ENCODE results near the gene AUNIP.

Gene AUNIP

GRCh38 chr1:25797939-25798338 is 61.3 kb downstream of the AUNIP start:
- Histone ChIP-seq H3K9ac (ENCODE audit: low read depth in 1 of 2, low read length in 2 of 2) (no peak overlapping the region), H3K27ac (ENCODE audit: low read depth in 2 of 2, low read length in 2 of 2) (no peak overlapping the region)

GRCh38 chr1:25796811-25797458 is 62.3 kb downstream of the AUNIP start:
- H3K27ac ChIP-seq (ENCODE audit: low read depth in 2 of 2, low read length in 2 of 2): no peak overlapping the region

More at GRCh38 chr1:25797939-25798338, 61.3 kb downstream of the AUNIP start:
- H3K27me3 ChIP-seq (ENCODE audit: control insufficient read depth in 2 of 2, insufficient read depth in 2 of 2, low read length in 2 of 2): peaks cover 0 to 1% of the 10 kb centered on the region in 2 donors
- peaks cover 11 to 16% of the 10 kb centered on the region in 2 donors for H3K4me1 ChIP-seq (ENCODE audit: control insufficient read depth in 2 of 2, insufficient read depth in 2 of 2, low read length in 2 of 2)
- no peaks in the 10 kb centered on the region for H3K9me3 ChIP-seq (ENCODE audit: control insufficient read depth in 2 of 2, low read length in 2 of 2)
- no peaks in the 10 kb centered on the region for H3K36me3 ChIP-seq (ENCODE audit: control insufficient read depth in 2 of 2, insufficient read depth in 2 of 2, low read length in 2 of 2)
- no peak overlapping the region for H3K4me3 ChIP-seq (ENCODE audit: low read length in 2 of 2)

GRCh38 chr1:25795946-25796810 is 63.1 kb downstream of the AUNIP start:
- Histone ChIP-seq H3K27ac (ENCODE audit: low read depth in 2 of 2, low read length in 2 of 2) (no peak overlapping the region), H3K36me3 (ENCODE audit: control insufficient read depth in 2 of 2, insufficient read depth in 2 of 2, low read length in 2 of 2) (no peaks in the 10 kb centered on the region), H3K27me3 (ENCODE audit: control insufficient read depth in 2 of 2, insufficient read depth in 2 of 2, low read length in 2 of 2) (no peaks in the 10 kb centered on the region), H3K9me3 (ENCODE audit: control insufficient read depth in 2 of 2, low read length in 2 of 2) (no peaks in the 10 kb centered on the region), H3K4me1 (ENCODE audit: control insufficient read depth in 2 of 2, insufficient read depth in 2 of 2, low read length in 2 of 2) (peaks cover 11 to 13% of the 10 kb centered on the region in 2 donors), H3K4me3 (ENCODE audit: low read length in 2 of 2) (no peak overlapping the region), H3K9ac (ENCODE audit: low read depth in 1 of 2, low read length in 2 of 2) (no peak overlapping the region)

More at GRCh38 chr1:25796811-25797458, 62.3 kb downstream of the AUNIP start:
- Histone ChIP-seq H3K36me3 (ENCODE audit: control insufficient read depth in 2 of 2, insufficient read depth in 2 of 2, low read length in 2 of 2) (no peaks in the 10 kb centered on the region), H3K9ac (ENCODE audit: low read depth in 1 of 2, low read length in 2 of 2) (no peak overlapping the region), H3K4me3 (ENCODE audit: low read length in 2 of 2) (no peak overlapping the region), H3K4me1 (ENCODE audit: control insufficient read depth in 2 of 2, insufficient read depth in 2 of 2, low read length in 2 of 2) (peaks cover 11 to 13% of the 10 kb centered on the region in 2 donors), H3K27me3 (ENCODE audit: control insufficient read depth in 2 of 2, insufficient read depth in 2 of 2, low read length in 2 of 2) (no peaks in the 10 kb centered on the region), H3K9me3 (ENCODE audit: control insufficient read depth in 2 of 2, low read length in 2 of 2) (no peaks in the 10 kb centered on the region)

GRCh38 chr1:25795211-25795610 is 64.0 kb downstream of the AUNIP start:
- Histone ChIP-seq H3K27me3 (ENCODE audit: control insufficient read depth in 2 of 2, insufficient read depth in 2 of 2, low read length in 2 of 2) (no peaks in the 10 kb centered on the region), H3K27ac (ENCODE audit: low read depth in 2 of 2, low read length in 2 of 2) (no peak overlapping the region)

GRCh38 chr1:25794325-25794724 is 64.9 kb downstream of the AUNIP start:
- Histone ChIP-seq H3K4me3 (ENCODE audit: low read length in 2 of 2) (no peak overlapping the region), H3K4me1 (ENCODE audit: control insufficient read depth in 2 of 2, insufficient read depth in 2 of 2, low read length in 2 of 2) (peaks cover 0 to under 1% of the 10 kb centered on the region in 2 donors), H3K27ac (ENCODE audit: low read depth in 2 of 2, low read length in 2 of 2) (no peak overlapping the region), H3K27me3 (ENCODE audit: control insufficient read depth in 2 of 2, insufficient read depth in 2 of 2, low read length in 2 of 2) (no peaks in the 10 kb centered on the region), H3K9me3 (ENCODE audit: control insufficient read depth in 2 of 2, low read length in 2 of 2) (no peaks in the 10 kb centered on the region), H3K9ac (ENCODE audit: low read depth in 1 of 2, low read length in 2 of 2) (no peak overlapping the region), H3K36me3 (ENCODE audit: control insufficient read depth in 2 of 2, insufficient read depth in 2 of 2, low read length in 2 of 2) (no peaks in the 10 kb centered on the region)

More at GRCh38 chr1:25795211-25795610, 64.0 kb downstream of the AUNIP start:
- H3K4me3 ChIP-seq (ENCODE audit: low read length in 2 of 2): no peak overlapping the region
- no peaks in the 10 kb centered on the region for H3K9me3 ChIP-seq (ENCODE audit: control insufficient read depth in 2 of 2, low read length in 2 of 2)
- H3K4me1 ChIP-seq (ENCODE audit: control insufficient read depth in 2 of 2, insufficient read depth in 2 of 2, low read length in 2 of 2): peaks cover 4 to 6% of the 10 kb centered on the region in 2 donors
- no peak overlapping the region for H3K9ac ChIP-seq (ENCODE audit: low read depth in 1 of 2, low read length in 2 of 2)
- H3K36me3 ChIP-seq (ENCODE audit: control insufficient read depth in 2 of 2, insufficient read depth in 2 of 2, low read length in 2 of 2): no peaks in the 10 kb centered on the region

- Histone ChIP-seq H3K27ac (ENCODE audit: low read depth in 2 of 2, low read length in 2 of 2) (no peak overlapping the region), H3K9ac (ENCODE audit: low read depth in 1 of 2, low read length in 2 of 2) (no peak overlapping the region), H3K27me3 (ENCODE audit: control insufficient read depth in 2 of 2, insufficient read depth in 2 of 2, low read length in 2 of 2) (no peaks in the 10 kb centered on the region), H3K4me3 (ENCODE audit: low read length in 2 of 2) (no peak overlapping the region), H3K9me3 (ENCODE audit: control insufficient read depth in 2 of 2, low read length in 2 of 2) (no peaks in the 10 kb centered on the region), H3K4me1 (ENCODE audit: control insufficient read depth in 2 of 2, insufficient read depth in 2 of 2, low read length in 2 of 2) (no peaks in the 10 kb centered on the region), H3K36me3 (ENCODE audit: control insufficient read depth in 2 of 2, insufficient read depth in 2 of 2, low read length in 2 of 2) (no peaks in the 10 kb centered on the region)
Observed at GRCh38 chr1:25793585-25794170, 65.6 kb downstream of the AUNIP start.

- H3K4me3 ChIP-seq (ENCODE audit: low read length in 2 of 2): no peak overlapping the region
- H3K9ac ChIP-seq (ENCODE audit: low read depth in 1 of 2, low read length in 2 of 2): no peak overlapping the region
- H3K27ac ChIP-seq (ENCODE audit: low read depth in 2 of 2, low read length in 2 of 2): no peak overlapping the region
- H3K9me3 ChIP-seq (ENCODE audit: control insufficient read depth in 2 of 2, low read length in 2 of 2): no peaks in the 10 kb centered on the region
- H3K36me3 ChIP-seq (ENCODE audit: control insufficient read depth in 2 of 2, insufficient read depth in 2 of 2, low read length in 2 of 2): no peaks in the 10 kb centered on the region
- H3K27me3 ChIP-seq (ENCODE audit: control insufficient read depth in 2 of 2, insufficient read depth in 2 of 2, low read length in 2 of 2): no peaks in the 10 kb centered on the region
- H3K4me1 ChIP-seq (ENCODE audit: control insufficient read depth in 2 of 2, insufficient read depth in 2 of 2, low read length in 2 of 2): no peaks in the 10 kb centered on the region
Observed at GRCh38 chr1:25792115-25792514, 67.1 kb downstream of the AUNIP start.

GRCh38 chr1:25790472-25790871 is 68.8 kb downstream of the AUNIP start:
- no peaks in the 10 kb centered on the region for H3K9me3 ChIP-seq (ENCODE audit: control insufficient read depth in 2 of 2, low read length in 2 of 2)
- no peak overlapping the region for H3K9ac ChIP-seq (ENCODE audit: low read depth in 1 of 2, low read length in 2 of 2)
- H3K4me3 ChIP-seq (ENCODE audit: low read length in 2 of 2): no peak overlapping the region
- no peaks in the 10 kb centered on the region for H3K27me3 ChIP-seq (ENCODE audit: control insufficient read depth in 2 of 2, insufficient read depth in 2 of 2, low read length in 2 of 2)
- no peaks in the 10 kb centered on the region for H3K36me3 ChIP-seq (ENCODE audit: control insufficient read depth in 2 of 2, insufficient read depth in 2 of 2, low read length in 2 of 2)
- no peaks in the 10 kb centered on the region for H3K4me1 ChIP-seq (ENCODE audit: control insufficient read depth in 2 of 2, insufficient read depth in 2 of 2, low read length in 2 of 2)
- H3K27ac ChIP-seq (ENCODE audit: low read depth in 2 of 2, low read length in 2 of 2): no peak overlapping the region

GRCh38 chr1:25787760-25788166 is 71.5 kb downstream of the AUNIP start:
- Histone ChIP-seq H3K4me1 (ENCODE audit: control insufficient read depth in 2 of 2, insufficient read depth in 2 of 2, low read length in 2 of 2) (peaks cover 0 to under 1% of the 10 kb centered on the region in 2 donors), H3K27me3 (ENCODE audit: control insufficient read depth in 2 of 2, insufficient read depth in 2 of 2, low read length in 2 of 2) (no peaks in the 10 kb centered on the region), H3K36me3 (ENCODE audit: control insufficient read depth in 2 of 2, insufficient read depth in 2 of 2, low read length in 2 of 2) (no peaks in the 10 kb centered on the region), H3K27ac (ENCODE audit: low read depth in 2 of 2, low read length in 2 of 2) (no peak overlapping the region), H3K9me3 (ENCODE audit: control insufficient read depth in 2 of 2, low read length in 2 of 2) (no peaks in the 10 kb centered on the region), H3K9ac (ENCODE audit: low read depth in 1 of 2, low read length in 2 of 2) (no peak overlapping the region), H3K4me3 (ENCODE audit: low read length in 2 of 2) (no peak overlapping the region)

Measured in mucosa of rectum (tissue), 2 donors.